HL-60 (cell line): ENCODE measurements around the gene FADS3.

Source experiments
- DNase-seq, 2 experiments: peaks; one replicate each; pipeline ENCODE4 v3.0.0-alpha.2; 2010 to 2020; ENCODE audit warnings: low read depth in 1 of 2, low spot score in 1 of 2
- H3K27ac ChIP-seq: fragments of 250-450 bp; sonication (Bioruptor Pico); replicated peaks from 2 replicates; pipeline ENCODE4 v1.5.1; 2020; ENCODE audit warnings: mild to moderate bottlenecking, moderate library complexity
- H3K27me3 ChIP-seq: fragments of 250-450 bp; sonication (Bioruptor Pico); 2 replicates; pipeline ENCODE4 v1.5.1; 2021; ENCODE audit warnings: mild to moderate bottlenecking, moderate library complexity; ENCODE audit not compliant: insufficient read depth, poor library complexity, severe bottlenecking
- H3K4me3 ChIP-seq: replicated peaks from 2 replicates; pipeline ENCODE4 v1.5.1; 2011; ENCODE audit warnings: mild to moderate bottlenecking, control low read depth, low read length; ENCODE audit not compliant: insufficient read depth
- GABPA ChIP-seq: IDR thresholded peaks from 2 replicates; pipeline ENCODE4 v1.6.1; 2012; ENCODE audit warnings: low read depth
- POLR2AphosphoS5 ChIP-seq: IDR thresholded peaks from 2 replicates; pipeline ENCODE4 v1.6.1; 2012; ENCODE audit warnings: low read depth
- SPI1 ChIP-seq: IDR thresholded peaks from 2 replicates; pipeline ENCODE4 v1.6.1; 2012; ENCODE audit warnings: low read depth, mild to moderate bottlenecking, borderline replicate concordance
- TF ChIP-seq, protein P1 (sequence below): IDR thresholded peaks from 2 replicates; pipeline ENCODE4 v1.6.1; 2012; ENCODE audit warnings: low read depth; ENCODE audit not compliant: insufficient replicate concordance
- TF ChIP-seq, protein P2 (sequence below): IDR thresholded peaks from one replicate; pipeline ENCODE4 v1.5.1; 2011; ENCODE audit warnings: low read length, control low read depth, inconsistent platforms; ENCODE audit not compliant: insufficient read depth

The FADS3 gene

DNA sequence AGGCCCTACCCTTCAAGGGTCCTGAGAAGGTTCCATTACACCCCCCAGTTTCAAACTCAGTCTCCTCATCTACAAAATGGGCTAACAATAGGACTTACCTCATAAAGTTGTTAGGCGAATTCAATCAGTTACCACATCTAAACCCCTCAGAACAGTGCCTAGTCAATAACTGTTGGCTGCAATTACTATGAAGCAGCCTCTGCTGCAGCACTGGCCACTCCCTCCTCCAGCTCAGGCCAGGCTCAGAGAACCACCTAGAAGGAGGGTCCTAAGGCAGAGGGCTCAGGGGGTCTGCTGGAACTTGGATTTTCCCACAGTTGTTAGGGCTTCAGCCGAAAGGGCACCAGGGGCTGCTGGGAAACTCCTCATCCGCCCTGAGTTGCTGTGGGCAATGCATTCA is 4.7 kb downstream of the FADS3 start:
- H3K4me3 ChIP-seq: no peak overlapping the region

DNA sequence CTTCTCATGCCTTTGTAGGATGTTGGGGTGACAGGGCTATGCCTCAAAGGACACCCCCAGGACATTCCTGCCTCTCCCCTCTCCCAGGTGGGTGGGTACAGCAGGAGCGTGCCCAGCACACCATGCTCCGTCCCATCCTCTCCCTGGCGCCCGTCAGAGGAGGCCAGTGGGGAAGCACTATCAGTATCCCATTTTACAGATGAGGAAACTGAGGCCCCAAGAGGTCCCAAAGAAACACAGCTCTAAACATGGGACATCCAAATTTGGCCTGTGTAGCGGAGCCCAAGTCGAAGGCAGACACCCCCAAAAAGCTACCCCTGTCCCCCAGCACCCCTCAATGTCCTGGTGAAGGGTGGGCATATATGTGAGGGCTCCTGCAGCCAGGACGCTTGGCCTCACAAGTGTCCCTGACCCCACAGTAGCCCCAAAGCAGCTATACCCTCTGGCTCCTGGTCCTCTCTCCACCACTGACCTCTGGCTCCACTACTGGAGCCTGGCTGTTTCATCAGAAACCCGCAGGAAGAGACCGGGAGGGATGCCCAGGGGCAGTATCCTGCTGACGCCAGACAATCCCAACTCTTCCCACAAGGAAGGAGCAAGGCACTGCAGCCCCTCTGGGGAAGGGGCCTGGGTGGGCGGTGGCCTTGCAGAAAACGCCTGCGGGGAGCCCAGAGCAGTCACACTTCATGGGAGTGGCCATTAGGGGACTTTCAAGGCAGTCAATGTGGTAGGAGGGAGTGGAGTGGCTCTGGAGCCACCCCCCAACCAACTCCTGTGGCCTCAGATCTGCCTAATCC is 5.4 kb downstream of the FADS3 start:
- TF ChIP-seq GABPA (no peak), POLR2AphosphoS5 (no peak), SPI1 (no peak)
- TF ChIP-seq, protein P1, sequence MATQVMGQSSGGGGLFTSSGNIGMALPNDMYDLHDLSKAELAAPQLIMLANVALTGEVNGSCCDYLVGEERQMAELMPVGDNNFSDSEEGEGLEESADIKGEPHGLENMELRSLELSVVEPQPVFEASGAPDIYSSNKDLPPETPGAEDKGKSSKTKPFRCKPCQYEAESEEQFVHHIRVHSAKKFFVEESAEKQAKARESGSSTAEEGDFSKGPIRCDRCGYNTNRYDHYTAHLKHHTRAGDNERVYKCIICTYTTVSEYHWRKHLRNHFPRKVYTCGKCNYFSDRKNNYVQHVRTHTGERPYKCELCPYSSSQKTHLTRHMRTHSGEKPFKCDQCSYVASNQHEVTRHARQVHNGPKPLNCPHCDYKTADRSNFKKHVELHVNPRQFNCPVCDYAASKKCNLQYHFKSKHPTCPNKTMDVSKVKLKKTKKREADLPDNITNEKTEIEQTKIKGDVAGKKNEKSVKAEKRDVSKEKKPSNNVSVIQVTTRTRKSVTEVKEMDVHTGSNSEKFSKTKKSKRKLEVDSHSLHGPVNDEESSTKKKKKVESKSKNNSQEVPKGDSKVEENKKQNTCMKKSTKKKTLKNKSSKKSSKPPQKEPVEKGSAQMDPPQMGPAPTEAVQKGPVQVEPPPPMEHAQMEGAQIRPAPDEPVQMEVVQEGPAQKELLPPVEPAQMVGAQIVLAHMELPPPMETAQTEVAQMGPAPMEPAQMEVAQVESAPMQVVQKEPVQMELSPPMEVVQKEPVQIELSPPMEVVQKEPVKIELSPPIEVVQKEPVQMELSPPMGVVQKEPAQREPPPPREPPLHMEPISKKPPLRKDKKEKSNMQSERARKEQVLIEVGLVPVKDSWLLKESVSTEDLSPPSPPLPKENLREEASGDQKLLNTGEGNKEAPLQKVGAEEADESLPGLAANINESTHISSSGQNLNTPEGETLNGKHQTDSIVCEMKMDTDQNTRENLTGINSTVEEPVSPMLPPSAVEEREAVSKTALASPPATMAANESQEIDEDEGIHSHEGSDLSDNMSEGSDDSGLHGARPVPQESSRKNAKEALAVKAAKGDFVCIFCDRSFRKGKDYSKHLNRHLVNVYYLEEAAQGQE: no peak
- TF ChIP-seq, protein P2, sequence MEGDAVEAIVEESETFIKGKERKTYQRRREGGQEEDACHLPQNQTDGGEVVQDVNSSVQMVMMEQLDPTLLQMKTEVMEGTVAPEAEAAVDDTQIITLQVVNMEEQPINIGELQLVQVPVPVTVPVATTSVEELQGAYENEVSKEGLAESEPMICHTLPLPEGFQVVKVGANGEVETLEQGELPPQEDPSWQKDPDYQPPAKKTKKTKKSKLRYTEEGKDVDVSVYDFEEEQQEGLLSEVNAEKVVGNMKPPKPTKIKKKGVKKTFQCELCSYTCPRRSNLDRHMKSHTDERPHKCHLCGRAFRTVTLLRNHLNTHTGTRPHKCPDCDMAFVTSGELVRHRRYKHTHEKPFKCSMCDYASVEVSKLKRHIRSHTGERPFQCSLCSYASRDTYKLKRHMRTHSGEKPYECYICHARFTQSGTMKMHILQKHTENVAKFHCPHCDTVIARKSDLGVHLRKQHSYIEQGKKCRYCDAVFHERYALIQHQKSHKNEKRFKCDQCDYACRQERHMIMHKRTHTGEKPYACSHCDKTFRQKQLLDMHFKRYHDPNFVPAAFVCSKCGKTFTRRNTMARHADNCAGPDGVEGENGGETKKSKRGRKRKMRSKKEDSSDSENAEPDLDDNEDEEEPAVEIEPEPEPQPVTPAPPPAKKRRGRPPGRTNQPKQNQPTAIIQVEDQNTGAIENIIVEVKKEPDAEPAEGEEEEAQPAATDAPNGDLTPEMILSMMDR: no peak
- Histone ChIP-seq H3K27ac (no peak overlapping the region), H3K27me3 (peaks cover 8% of the 10 kb centered on the region), H3K4me3 (no peak overlapping the region)
- DNase-seq: no peak

More for the DNA sequence above, 4.7 kb downstream of the FADS3 start:
- H3K27me3 ChIP-seq: peaks cover 9% of the 10 kb centered on the region
- TF ChIP-seq POLR2AphosphoS5 (no peak), GABPA (no peak), SPI1 (no peak)
- TF ChIP-seq, protein P1: no peak
- TF ChIP-seq, protein P2: no peak
- H3K27ac ChIP-seq: no peak overlapping the region
- no peak for DNase-seq

DNA sequence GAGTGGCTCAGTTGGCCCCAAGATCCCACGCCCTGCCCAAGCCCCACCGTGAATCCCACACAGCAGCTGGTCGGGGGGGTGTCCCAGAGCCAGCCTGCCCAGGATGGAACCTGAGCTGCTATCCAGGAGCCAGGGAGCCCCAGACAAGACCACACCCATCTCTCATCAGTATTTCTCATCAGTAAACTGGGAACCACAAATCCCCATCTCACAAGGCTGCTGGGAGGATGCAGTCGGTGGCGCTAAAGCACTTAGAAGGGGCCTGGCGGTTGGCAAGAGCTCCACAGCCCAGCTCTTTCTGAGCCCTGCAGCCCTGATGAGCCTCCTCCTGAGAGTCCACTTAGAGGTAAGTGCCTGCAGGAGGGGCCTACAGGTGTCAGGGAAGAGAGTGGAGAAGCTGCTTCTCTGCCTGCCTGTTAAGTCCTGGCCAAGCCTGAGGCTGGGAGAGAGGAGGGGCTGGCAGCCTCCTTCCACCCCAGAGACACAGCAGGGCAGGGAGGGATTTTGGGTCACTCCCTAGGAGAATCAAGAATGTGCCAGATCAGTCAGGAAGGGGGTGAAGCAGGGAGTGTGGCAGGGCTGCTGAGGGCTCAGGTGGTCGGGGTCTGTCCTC is 6.1 kb downstream of the FADS3 start:
- peaks cover 2% of the 10 kb centered on the region for H3K27me3 ChIP-seq
- H3K4me3 ChIP-seq: no peak overlapping the region
- no peak overlapping the region for H3K27ac ChIP-seq
- TF ChIP-seq, protein P2: no peak
- no peak for TF ChIP-seq GABPA
- no peak for TF ChIP-seq POLR2AphosphoS5
- TF ChIP-seq, protein P1: no peak
- TF ChIP-seq SPI1: no peak
- no peak for DNase-seq
